Transverse colon (tissue), 4 donors: ENCODE results near the gene PKP2.

Source experiments
- EP300 ChIP-seq: sonication (generic); formaldehyde crosslinking; IDR thresholded peaks from one replicate; pipeline ENCODE4 v1.6.1; 2017; ENCODE audit warnings: antibody characterized with exemption, low read depth
- POLR2A ChIP-seq: fragments of 450-650 bp; IDR thresholded peaks from one replicate; pipeline ENCODE4 v1.6.1; 2016; ENCODE audit warnings: antibody characterized with exemption, mild to moderate bottlenecking, moderate library complexity
- POLR2AphosphoS5 ChIP-seq, 3 donors: sonication (generic); formaldehyde crosslinking; IDR thresholded peaks; one replicate each; pipeline ENCODE4 v1.6.1; 2016; ENCODE audit warnings: antibody characterized with exemption in 3 of 3
- TF ChIP-seq, protein P1 (sequence below), 5 experiments: fragments of 200-600 bp in 3 of 5; fragments of 450-650 bp in 2 of 5; sonication (generic) in 3 of 5; IDR thresholded peaks; 1 replicate in 2 of 5; 2 replicates in 3 of 5; pipeline ENCODE4 v1.5.1; 2016 to 2017; ENCODE audit warnings: antibody characterized with exemption in 5 of 5, inconsistent platforms in 3 of 5, mild to moderate bottlenecking in 2 of 5, moderate library complexity in 1 of 5

DNA sequence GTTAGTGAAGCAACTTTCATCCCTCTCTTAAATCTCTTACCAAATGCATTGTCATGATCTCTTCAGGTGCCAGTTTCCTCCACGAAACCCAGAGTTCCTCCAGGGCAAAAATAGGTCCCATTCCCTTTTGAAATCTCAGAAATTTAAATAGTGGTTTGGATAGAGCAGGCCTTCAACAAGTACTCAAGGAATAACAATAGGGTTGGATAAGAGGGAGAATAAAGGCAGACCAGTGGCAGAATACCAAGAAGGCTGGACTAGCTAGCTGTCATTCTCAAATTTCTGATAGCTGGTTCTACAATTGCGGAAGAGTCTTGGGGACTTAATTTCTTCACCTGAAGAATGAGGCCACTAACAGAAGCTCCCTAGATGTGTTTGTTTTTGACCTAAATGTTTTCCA is 62.5 kb downstream of the PKP2 start:
- TF ChIP-seq, protein P1, sequence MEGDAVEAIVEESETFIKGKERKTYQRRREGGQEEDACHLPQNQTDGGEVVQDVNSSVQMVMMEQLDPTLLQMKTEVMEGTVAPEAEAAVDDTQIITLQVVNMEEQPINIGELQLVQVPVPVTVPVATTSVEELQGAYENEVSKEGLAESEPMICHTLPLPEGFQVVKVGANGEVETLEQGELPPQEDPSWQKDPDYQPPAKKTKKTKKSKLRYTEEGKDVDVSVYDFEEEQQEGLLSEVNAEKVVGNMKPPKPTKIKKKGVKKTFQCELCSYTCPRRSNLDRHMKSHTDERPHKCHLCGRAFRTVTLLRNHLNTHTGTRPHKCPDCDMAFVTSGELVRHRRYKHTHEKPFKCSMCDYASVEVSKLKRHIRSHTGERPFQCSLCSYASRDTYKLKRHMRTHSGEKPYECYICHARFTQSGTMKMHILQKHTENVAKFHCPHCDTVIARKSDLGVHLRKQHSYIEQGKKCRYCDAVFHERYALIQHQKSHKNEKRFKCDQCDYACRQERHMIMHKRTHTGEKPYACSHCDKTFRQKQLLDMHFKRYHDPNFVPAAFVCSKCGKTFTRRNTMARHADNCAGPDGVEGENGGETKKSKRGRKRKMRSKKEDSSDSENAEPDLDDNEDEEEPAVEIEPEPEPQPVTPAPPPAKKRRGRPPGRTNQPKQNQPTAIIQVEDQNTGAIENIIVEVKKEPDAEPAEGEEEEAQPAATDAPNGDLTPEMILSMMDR (IDR thresholded peaks at IDR 0.05): no peak
- no peak for TF ChIP-seq POLR2A
- no peak for TF ChIP-seq EP300
- no peak for TF ChIP-seq POLR2AphosphoS5 (IDR thresholded peaks at IDR 0.05)
